OCI-LY1 (cell line): Measurements from ENCODE around the gene FSTL5.

Experiments used
- CTCF ChIP-seq: fragments of 200-600 bp; sonication (generic), shearing (Covaris generic); IDR thresholded peaks from 2 replicates; pipeline ENCODE4 v1.5.1; 2017; ENCODE audit warnings: mild to moderate bottlenecking, antibody characterized with exemption, low read length, moderate library complexity, mixed read lengths
- EZH2 ChIP-seq: fragments of 200-600 bp; sonication (generic), shearing (Covaris generic); IDR thresholded peaks from 2 replicates; pipeline ENCODE4 v1.8.0; 2017; ENCODE audit warnings: borderline replicate concordance, mixed run types, mild to moderate bottlenecking, antibody characterized with exemption, low read length, moderate library complexity, mixed read lengths

DNA sequence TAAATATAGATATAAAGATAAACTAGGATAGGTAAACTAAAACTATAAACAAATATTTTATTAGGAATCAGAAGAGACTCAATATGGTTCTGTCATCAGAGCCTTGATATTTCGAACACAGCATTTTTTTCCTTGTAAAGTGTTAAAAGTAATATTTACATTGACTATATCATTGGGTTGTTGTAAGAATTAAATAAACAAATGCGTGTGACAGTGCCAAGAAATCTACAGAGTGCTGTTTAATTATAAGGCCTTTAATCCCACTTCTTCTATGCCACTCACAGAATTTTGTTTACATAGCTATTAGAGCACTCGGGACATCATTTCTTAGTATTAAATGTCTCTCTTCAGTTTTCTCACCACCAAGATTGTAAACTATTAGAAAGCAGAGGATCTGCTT lies 807.4 kb downstream of the FSTL5 start:
- TF ChIP-seq CTCF (no peak), EZH2 (no peak)
